ENCODE data around the gene PIGC. TPM values are rescaled to one million over a fixed set of nuclear protein-coding genes. Genes with fewer than 3 reads are reported as not detected.

Gene PIGC
- total RNA-seq, 2 donors from 2014 or later: 24.0 to 24.3 TPM

DNA sequence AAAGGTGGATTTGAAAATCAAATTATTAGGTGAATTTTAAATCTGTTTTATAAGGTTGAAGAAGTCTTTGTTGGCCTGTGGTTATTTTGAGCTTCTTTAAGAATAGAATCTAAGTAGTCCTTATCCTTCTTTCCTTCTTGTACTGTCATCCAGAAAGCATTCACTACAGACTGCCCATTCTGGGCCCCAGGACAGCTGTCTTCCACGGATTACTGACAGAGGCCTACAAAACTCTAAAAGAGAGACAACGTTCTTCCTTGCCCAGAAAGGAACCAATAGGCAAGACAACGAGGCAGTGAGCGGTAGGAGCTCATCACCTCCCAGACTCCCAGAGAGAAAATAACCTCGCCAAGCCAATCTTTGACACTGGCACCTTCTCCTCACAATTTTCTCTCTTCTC is 24.4 kb upstream of the PIGC start:
- TF ChIP-seq, protein P1, sequence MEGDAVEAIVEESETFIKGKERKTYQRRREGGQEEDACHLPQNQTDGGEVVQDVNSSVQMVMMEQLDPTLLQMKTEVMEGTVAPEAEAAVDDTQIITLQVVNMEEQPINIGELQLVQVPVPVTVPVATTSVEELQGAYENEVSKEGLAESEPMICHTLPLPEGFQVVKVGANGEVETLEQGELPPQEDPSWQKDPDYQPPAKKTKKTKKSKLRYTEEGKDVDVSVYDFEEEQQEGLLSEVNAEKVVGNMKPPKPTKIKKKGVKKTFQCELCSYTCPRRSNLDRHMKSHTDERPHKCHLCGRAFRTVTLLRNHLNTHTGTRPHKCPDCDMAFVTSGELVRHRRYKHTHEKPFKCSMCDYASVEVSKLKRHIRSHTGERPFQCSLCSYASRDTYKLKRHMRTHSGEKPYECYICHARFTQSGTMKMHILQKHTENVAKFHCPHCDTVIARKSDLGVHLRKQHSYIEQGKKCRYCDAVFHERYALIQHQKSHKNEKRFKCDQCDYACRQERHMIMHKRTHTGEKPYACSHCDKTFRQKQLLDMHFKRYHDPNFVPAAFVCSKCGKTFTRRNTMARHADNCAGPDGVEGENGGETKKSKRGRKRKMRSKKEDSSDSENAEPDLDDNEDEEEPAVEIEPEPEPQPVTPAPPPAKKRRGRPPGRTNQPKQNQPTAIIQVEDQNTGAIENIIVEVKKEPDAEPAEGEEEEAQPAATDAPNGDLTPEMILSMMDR (conservative IDR thresholded peaks at IDR 0.05): no peak
- H3K9me3 Mint-ChIP-seq: no peaks in the 10 kb centered on the region
- Histone ChIP-seq H3K4me3 (ENCODE audit: low read length) (no peak overlapping the region), H3K4me1 (ENCODE audit: control insufficient read depth, insufficient read depth, low read length) (no peaks in the 10 kb centered on the region), H3K9ac (ENCODE audit: extremely low read depth, low read length, poor library complexity, severe bottlenecking) (no peak overlapping the region), H3K36me3 (ENCODE audit: control insufficient read depth, insufficient read depth, low read length) (no peaks in the 10 kb centered on the region), H3K27ac (ENCODE audit: low read depth, low read length) (no peak overlapping the region), H3K9me3 (ENCODE audit: control insufficient read depth, low read length) (no peaks in the 10 kb centered on the region), H3K27me3 (ENCODE audit: control insufficient read depth, insufficient read depth, low read length, poor library complexity, severe bottlenecking) (peaks cover 7% of the 10 kb centered on the region)
- no peak for DNase-seq
- H3K27me3 Mint-ChIP-seq (ENCODE audit: insufficient read depth): peaks cover 2% of the 10 kb centered on the region
- H3K4me3 Mint-ChIP-seq: no peak overlapping the region
- no peaks in the 10 kb centered on the region for H3K36me3 Mint-ChIP-seq (ENCODE audit: low read depth)
- H3K4me1 Mint-ChIP-seq: peaks cover 15% of the 10 kb centered on the region
- H3K27ac Mint-ChIP-seq: no peak overlapping the region
- 92 to 93% methylated on average over 3 to 5 of the region's 5 CpGs for WGBS, 2 experiments (ENCODE audit: insufficient coverage in 1 of 2, insufficient read length in 1 of 2)

DNA sequence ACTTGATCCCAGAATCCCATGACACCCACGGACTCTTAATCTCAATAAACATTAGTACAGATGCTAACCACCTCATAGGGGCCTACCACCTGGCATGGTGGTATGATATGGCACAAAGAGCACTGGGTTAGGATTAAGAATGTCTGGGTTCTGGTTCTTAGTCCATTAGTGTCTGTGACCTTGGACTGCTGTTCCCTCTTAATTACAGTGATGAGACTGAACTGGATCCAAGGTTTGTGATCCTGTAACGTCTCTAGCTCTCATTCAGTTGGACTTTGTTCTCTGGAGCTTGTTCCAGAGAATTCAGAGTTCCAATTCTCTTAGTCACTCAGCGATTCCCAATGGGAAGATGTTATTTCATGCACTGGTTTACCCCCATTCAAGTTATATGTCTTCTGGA is 23.6 kb upstream of the PIGC start:
- TF ChIP-seq, protein P1 (conservative IDR thresholded peaks at IDR 0.05): no peak
- WGBS, 2 experiments (ENCODE audit: insufficient coverage in 1 of 2, insufficient read length in 1 of 2): 56 to 77% methylated on average over 1 to 3 of the region's 3 CpGs
- Histone ChIP-seq H3K27me3 (ENCODE audit: control insufficient read depth, insufficient read depth, low read length, poor library complexity, severe bottlenecking) (peaks cover 3% of the 10 kb centered on the region), H3K9me3 (ENCODE audit: control insufficient read depth, low read length) (no peaks in the 10 kb centered on the region), H3K4me3 (ENCODE audit: low read length) (no peak overlapping the region), H3K9ac (ENCODE audit: extremely low read depth, low read length, poor library complexity, severe bottlenecking) (no peak overlapping the region), H3K36me3 (ENCODE audit: control insufficient read depth, insufficient read depth, low read length) (no peaks in the 10 kb centered on the region), H3K4me1 (ENCODE audit: control insufficient read depth, insufficient read depth, low read length) (no peaks in the 10 kb centered on the region), H3K27ac (ENCODE audit: low read depth, low read length) (no peak overlapping the region)
- DNase-seq: no peak
- peaks cover 2% of the 10 kb centered on the region for H3K27me3 Mint-ChIP-seq (ENCODE audit: insufficient read depth)
- no peaks in the 10 kb centered on the region for H3K36me3 Mint-ChIP-seq (ENCODE audit: low read depth)
- no peak overlapping the region for H3K4me3 Mint-ChIP-seq
- peaks cover 15% of the 10 kb centered on the region for H3K4me1 Mint-ChIP-seq
- H3K27ac Mint-ChIP-seq: no peak overlapping the region
- H3K9me3 Mint-ChIP-seq: no peaks in the 10 kb centered on the region

DNA sequence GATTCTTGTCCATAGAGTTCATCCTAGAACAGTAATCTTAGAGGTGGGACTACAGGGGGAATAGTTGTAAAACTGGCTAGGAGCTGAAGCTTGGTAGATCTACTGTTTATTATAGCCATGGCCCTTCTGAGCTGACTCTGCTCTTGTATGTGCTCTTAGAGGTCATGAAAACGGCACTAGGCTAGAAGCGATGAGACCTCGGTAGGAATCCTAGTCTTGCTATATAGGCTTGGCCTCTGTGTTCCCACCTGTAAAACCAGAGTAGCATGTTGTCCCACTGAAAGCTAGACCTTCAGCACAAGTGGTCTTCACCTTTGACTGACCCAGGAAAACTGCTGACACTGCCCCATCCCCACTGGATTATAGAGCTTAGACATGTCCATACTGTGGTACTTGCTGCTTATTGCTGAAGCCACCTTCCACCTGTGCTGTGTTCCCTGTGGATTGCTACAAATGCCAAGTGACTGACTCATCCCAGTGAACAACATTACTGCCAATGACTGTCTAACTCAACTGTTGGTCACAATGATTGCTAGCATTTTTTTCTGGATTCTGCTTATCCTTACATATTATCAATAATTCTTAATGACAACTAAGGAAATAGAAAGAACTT is 23.0 kb upstream of the PIGC start:
- no peaks in the 10 kb centered on the region for H3K36me3 Mint-ChIP-seq (ENCODE audit: low read depth)
- H3K36me3 ChIP-seq (ENCODE audit: control insufficient read depth, insufficient read depth, low read length): no peaks in the 10 kb centered on the region
- TF ChIP-seq, protein P1 (conservative IDR thresholded peaks at IDR 0.05): no peak
- H3K9ac ChIP-seq (ENCODE audit: extremely low read depth, low read length, poor library complexity, severe bottlenecking): no peak overlapping the region
- H3K4me1 Mint-ChIP-seq: peaks cover 15% of the 10 kb centered on the region
- peaks cover 2% of the 10 kb centered on the region for H3K27me3 Mint-ChIP-seq (ENCODE audit: insufficient read depth)
- H3K4me1 ChIP-seq (ENCODE audit: control insufficient read depth, insufficient read depth, low read length): no peaks in the 10 kb centered on the region
- 94 to 96% methylated on average over 3 of the region's 3 CpGs for WGBS, 2 experiments (ENCODE audit: insufficient coverage in 1 of 2, insufficient read length in 1 of 2)
- no peak for DNase-seq
- no peaks in the 10 kb centered on the region for H3K9me3 Mint-ChIP-seq
- no peak overlapping the region for H3K27ac Mint-ChIP-seq
- H3K4me3 Mint-ChIP-seq: no peak overlapping the region
- peaks cover 3% of the 10 kb centered on the region for H3K27me3 ChIP-seq (ENCODE audit: control insufficient read depth, insufficient read depth, low read length, poor library complexity, severe bottlenecking)
- no peaks in the 10 kb centered on the region for H3K9me3 ChIP-seq (ENCODE audit: control insufficient read depth, low read length)
- no peak overlapping the region for H3K4me3 ChIP-seq (ENCODE audit: low read length)
- H3K27ac ChIP-seq (ENCODE audit: low read depth, low read length): no peak overlapping the region
